Measurements from ENCODE around the gene NPEPL1.

NPEPL1 gene

GRCh38 chr20:58702859-58703648 lies 10.5 kb downstream of the NPEPL1 start:
- DNase-seq, result no peak

- no peak for DNase-seq
Observed at GRCh38 chr20:58703765-58704371, 11.3 kb downstream of the NPEPL1 start.

- peak; percentile 33 for DNase-seq
Observed at GRCh38 chr20:58705208-58705926, 12.8 kb downstream of the NPEPL1 start.

- no peak for DNase-seq
Observed at GRCh38 chr20:58706150-58706892, 13.7 kb downstream of the NPEPL1 start.

- DNase-seq, result no peak
Observed at GRCh38 chr20:58706975-58707681, 14.5 kb downstream of the NPEPL1 start.

GRCh38 chr20:58707770-58708169 lies 15.2 kb downstream of the NPEPL1 start:
- DNase-seq, result no peak

- DNase-seq, result no peak
Observed at GRCh38 chr20:58708246-58708931, 15.8 kb downstream of the NPEPL1 start.

GRCh38 chr20:58709013-58709702 lies 16.6 kb downstream of the NPEPL1 start:
- DNase-seq, result no peak

GRCh38 chr20:58709703-58710039 lies 17.1 kb downstream of the NPEPL1 start:
- no peak for DNase-seq

- no peak for DNase-seq
Observed at GRCh38 chr20:58710481-58711265, 18.1 kb downstream of the NPEPL1 start.

GRCh38 chr20:58711266-58712051 lies 18.9 kb downstream of the NPEPL1 start:
- no peak for DNase-seq

GRCh38 chr20:58712151-58712791 lies 19.7 kb downstream of the NPEPL1 start:
- no peak for DNase-seq

GRCh38 chr20:58712806-58713731 lies 20.5 kb downstream of the NPEPL1 start:
- DNase-seq, result no peak

- no peak for DNase-seq
Observed at GRCh38 chr20:58713801-58714339, 21.3 kb downstream of the NPEPL1 start.

GRCh38 chr20:58714340-58714922 lies 21.8 kb downstream of the NPEPL1 start:
- no peak for DNase-seq

- no peak for DNase-seq
Observed at GRCh38 chr20:58714923-58715351, 22.3 kb downstream of the NPEPL1 start.

- DNase-seq, result no peak
Observed at GRCh38 chr20:58715391-58715800, 22.8 kb downstream of the NPEPL1 start.
